GM12878 (cell line): ENCODE data around the gene PNMT. TPM values are rescaled to one million over a fixed set of nuclear protein-coding genes. Genes with fewer than 3 reads are reported as not detected.

Experiments
- CBX5 ChIP-seq: sonication (generic); IDR thresholded peaks from 2 replicates; pipeline ENCODE4 v1.6.1; 2016; ENCODE audit warnings: low read depth, moderate library complexity, mild to moderate bottlenecking, inconsistent platforms
- ETV6 ChIP-seq, 2 experiments: fragments of 450-650 bp in 1 of 2; IDR thresholded peaks in 1 of 2; conservative IDR thresholded peaks in 1 of 2; 2 replicates each; pipeline ENCODE4 v1.6.1; 2014; ENCODE audit warnings: antibody characterized with exemption in 1 of 2, borderline replicate concordance in 1 of 2, low read depth in 1 of 2, mild to moderate bottlenecking in 1 of 2, moderate library complexity in 1 of 2
- IKZF2 ChIP-seq, 2 experiments: fragments of 450-650 bp; IDR thresholded peaks; 2 replicates each; pipeline ENCODE4 v1.6.1; 2017; ENCODE audit warnings: mild to moderate bottlenecking in 2 of 2, moderate library complexity in 2 of 2
- NR2F1 ChIP-seq: fragments of 450-650 bp; conservative IDR thresholded peaks from 2 replicates; pipeline ENCODE4 v1.6.1; 2017; ENCODE audit warnings: mild to moderate bottlenecking
- PML ChIP-seq: IDR thresholded peaks from 2 replicates; pipeline ENCODE4 v1.6.1; 2012; ENCODE audit warnings: low read length, inconsistent platforms
- POLR2A ChIP-seq: IDR thresholded peaks from 2 replicates; pipeline ENCODE4 v1.6.1; 2011; ENCODE audit warnings: low read depth, mild to moderate bottlenecking, low read length
- POU2F2 ChIP-seq: IDR thresholded peaks from 3 replicates; pipeline ENCODE4 v1.6.1; 2011; ENCODE audit warnings: low read depth, mild to moderate bottlenecking, low read length, borderline replicate concordance
- RAD51 ChIP-seq: fragments of 450-650 bp; IDR thresholded peaks from 2 replicates; pipeline ENCODE4 v1.6.1; 2016; ENCODE audit warnings: moderate library complexity, mild to moderate bottlenecking, inconsistent platforms
- SMC3 ChIP-seq: IDR thresholded peaks from 2 replicates; pipeline ENCODE4 v1.6.1; 2011; ENCODE audit warnings: low read length, improper control_type of control experiment, borderline replicate concordance
- SREBF2 ChIP-seq: IDR thresholded peaks from 2 replicates; pipeline ENCODE4 v1.6.1; 2012; ENCODE audit warnings: mild to moderate bottlenecking, low read length
- TCF12 ChIP-seq: IDR thresholded peaks from 2 replicates; pipeline ENCODE4 v1.6.1; 2011; ENCODE audit warnings: low read depth, mild to moderate bottlenecking, low read length
- TCF7 ChIP-seq: IDR thresholded peaks from 2 replicates; pipeline ENCODE4 v1.6.1; 2014; ENCODE audit warnings: antibody characterized with exemption, borderline replicate concordance
- ZNF384 ChIP-seq: IDR thresholded peaks from 2 replicates; pipeline ENCODE4 v1.6.1; 2012; ENCODE audit warnings: low read depth, mild to moderate bottlenecking, low read length, improper control_type of control experiment, borderline replicate concordance
- polyA plus RNA-seq, 11 experiments: library from polyadenylated mRNA; depleted of rRNA in 4 of 11; unstranded in 6 of 11; stranded (reverse) in 5 of 11; fragments of >200 nt; fragmentation: Nextera tagmentation in 4 of 11; fragmentation: Illumina TruSeq in 1 of 11; extraction: Ambion mirVana in 4 of 11; extraction: Trizol in 1 of 11; gene quantifications; 1 replicate in 1 of 11; 2 replicates in 10 of 11; pipeline versions ENCODE4 v1.2.1 to v1.2.3, GENCODE V29; 2011 to 2016; ENCODE audit warnings: inconsistent platforms in 2 of 11, missing spikeins in 2 of 11, low read depth in 1 of 11
- total RNA-seq, 4 experiments: library from RNA; depleted of rRNA in 3 of 4; stranded (reverse); fragments of >200 nt in 3 of 4; fragmentation: Illumina TruSeq in 1 of 4; extraction: Trizol in 1 of 4; gene quantifications; 2 replicates each; pipeline versions ENCODE4 v1.2.1 to v1.2.3, GENCODE V29; 2013 to 2021
- TF ChIP-seq, protein P1 (sequence below): IDR thresholded peaks from 2 replicates; pipeline ENCODE4 v1.6.1; 2012; ENCODE audit warnings: mild to moderate bottlenecking, low read depth, low read length
- TF ChIP-seq, protein P2 (sequence below): IDR thresholded peaks from 2 replicates; pipeline ENCODE4 v1.6.1; 2011; ENCODE audit warnings: borderline replicate concordance, low read depth, mild to moderate bottlenecking, moderate library complexity, mixed read lengths, low read length; ENCODE audit not compliant: insufficient read depth; ENCODE audit errors: extremely low read length
- TF ChIP-seq, protein P3 (sequence below): fragments of 450-650 bp; IDR thresholded peaks from 2 replicates; pipeline ENCODE4 v1.6.1; 2017; ENCODE audit warnings: low read depth, mild to moderate bottlenecking, moderate library complexity
- TF ChIP-seq, protein P4 (sequence below): fragments of 150-350 bp; IDR thresholded peaks from 2 replicates; pipeline ENCODE4 v1.6.1; 2014; ENCODE audit warnings: mild to moderate bottlenecking, low read depth, low read length
- TF ChIP-seq, protein P5 (sequence below): fragments of 450-650 bp; IDR thresholded peaks from 2 replicates; pipeline ENCODE4 v1.6.1; 2017; ENCODE audit warnings: mild to moderate bottlenecking
- TF ChIP-seq, protein P6 (sequence below): IDR thresholded peaks from 2 replicates; pipeline ENCODE4 v1.6.1; 2012; ENCODE audit warnings: low read depth, low read length, improper control_type of control experiment

Gene PNMT
- total and polyA plus RNA-seq, 10 of the 15 experiments (the other 5 are each of a cell fraction or from before 2014, with no cell fraction given), result not detected

DNA sequence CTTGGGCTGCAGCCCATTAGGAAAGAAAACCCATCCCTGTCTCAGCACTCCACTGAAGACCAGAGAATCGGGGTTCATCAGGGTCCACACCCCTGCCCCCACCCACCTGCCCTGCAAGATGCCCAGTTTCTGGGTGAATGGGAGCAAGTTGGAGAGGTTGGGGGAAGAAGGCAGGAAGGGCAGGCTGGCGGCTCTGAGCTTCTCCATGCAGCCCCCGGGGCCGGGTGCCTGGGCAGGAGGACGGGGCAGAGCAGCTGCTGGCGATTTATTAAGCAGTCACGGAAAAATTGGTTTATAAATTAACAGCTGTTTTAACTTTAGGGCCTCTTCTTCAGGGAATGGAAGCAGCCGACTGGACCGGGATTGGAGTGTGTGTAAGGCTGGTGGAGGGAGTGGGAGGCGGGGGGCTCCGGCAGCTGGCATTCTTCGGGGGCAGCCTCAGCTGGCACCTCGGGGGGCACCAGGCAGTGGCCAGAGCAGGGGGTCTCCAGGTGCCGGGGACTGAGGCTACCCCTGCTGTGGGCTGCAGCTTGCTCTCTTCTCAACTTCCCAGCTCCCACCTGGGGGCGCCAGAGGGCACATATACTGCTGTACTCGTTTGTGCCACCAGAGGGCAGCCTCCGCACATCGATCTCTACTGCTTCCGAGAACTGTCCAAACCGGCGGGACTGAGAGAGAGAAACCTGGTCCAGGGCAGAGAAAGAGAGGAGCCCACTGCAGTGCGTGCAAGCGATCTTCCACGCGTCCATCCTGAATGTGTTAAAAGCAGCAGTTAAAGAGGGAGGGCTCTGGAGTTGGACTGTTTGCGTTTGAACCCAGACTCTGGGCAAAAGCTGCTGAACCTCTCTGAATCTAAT is 46.5 kb upstream of the PNMT start (continued):
- TF ChIP-seq, protein P1, sequence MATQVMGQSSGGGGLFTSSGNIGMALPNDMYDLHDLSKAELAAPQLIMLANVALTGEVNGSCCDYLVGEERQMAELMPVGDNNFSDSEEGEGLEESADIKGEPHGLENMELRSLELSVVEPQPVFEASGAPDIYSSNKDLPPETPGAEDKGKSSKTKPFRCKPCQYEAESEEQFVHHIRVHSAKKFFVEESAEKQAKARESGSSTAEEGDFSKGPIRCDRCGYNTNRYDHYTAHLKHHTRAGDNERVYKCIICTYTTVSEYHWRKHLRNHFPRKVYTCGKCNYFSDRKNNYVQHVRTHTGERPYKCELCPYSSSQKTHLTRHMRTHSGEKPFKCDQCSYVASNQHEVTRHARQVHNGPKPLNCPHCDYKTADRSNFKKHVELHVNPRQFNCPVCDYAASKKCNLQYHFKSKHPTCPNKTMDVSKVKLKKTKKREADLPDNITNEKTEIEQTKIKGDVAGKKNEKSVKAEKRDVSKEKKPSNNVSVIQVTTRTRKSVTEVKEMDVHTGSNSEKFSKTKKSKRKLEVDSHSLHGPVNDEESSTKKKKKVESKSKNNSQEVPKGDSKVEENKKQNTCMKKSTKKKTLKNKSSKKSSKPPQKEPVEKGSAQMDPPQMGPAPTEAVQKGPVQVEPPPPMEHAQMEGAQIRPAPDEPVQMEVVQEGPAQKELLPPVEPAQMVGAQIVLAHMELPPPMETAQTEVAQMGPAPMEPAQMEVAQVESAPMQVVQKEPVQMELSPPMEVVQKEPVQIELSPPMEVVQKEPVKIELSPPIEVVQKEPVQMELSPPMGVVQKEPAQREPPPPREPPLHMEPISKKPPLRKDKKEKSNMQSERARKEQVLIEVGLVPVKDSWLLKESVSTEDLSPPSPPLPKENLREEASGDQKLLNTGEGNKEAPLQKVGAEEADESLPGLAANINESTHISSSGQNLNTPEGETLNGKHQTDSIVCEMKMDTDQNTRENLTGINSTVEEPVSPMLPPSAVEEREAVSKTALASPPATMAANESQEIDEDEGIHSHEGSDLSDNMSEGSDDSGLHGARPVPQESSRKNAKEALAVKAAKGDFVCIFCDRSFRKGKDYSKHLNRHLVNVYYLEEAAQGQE, result peak; percentile 77
- TF ChIP-seq POU2F2 (peak; percentile 73; the same call in 2 of the 3 replicates), PML (no peak), ZNF384 (no peak), CBX5 (no peak), IKZF2 (IDR thresholded peaks at IDR 0.05) (no peak), TCF7 (no peak), POLR2A (no peak), SREBF2 (no peak), TCF12 (no peak), SMC3 (peak; percentile 97), NR2F1 (0 out of 2 replicates have a peak, but pooled peaks have one; percentile 22), RAD51 (no peak), ETV6 (conservative IDR thresholded peaks at IDR 0.05 in 1 of 2, IDR thresholded peaks at IDR 0.05 in 1 of 2; ENCODE audit: borderline replicate concordance in 1 of 2, low read depth in 1 of 2) (no peak)
- TF ChIP-seq, protein P2, sequence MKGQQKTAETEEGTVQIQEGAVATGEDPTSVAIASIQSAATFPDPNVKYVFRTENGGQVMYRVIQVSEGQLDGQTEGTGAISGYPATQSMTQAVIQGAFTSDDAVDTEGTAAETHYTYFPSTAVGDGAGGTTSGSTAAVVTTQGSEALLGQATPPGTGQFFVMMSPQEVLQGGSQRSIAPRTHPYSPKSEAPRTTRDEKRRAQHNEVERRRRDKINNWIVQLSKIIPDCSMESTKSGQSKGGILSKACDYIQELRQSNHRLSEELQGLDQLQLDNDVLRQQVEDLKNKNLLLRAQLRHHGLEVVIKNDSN, result no peak
- TF ChIP-seq, protein P3, sequence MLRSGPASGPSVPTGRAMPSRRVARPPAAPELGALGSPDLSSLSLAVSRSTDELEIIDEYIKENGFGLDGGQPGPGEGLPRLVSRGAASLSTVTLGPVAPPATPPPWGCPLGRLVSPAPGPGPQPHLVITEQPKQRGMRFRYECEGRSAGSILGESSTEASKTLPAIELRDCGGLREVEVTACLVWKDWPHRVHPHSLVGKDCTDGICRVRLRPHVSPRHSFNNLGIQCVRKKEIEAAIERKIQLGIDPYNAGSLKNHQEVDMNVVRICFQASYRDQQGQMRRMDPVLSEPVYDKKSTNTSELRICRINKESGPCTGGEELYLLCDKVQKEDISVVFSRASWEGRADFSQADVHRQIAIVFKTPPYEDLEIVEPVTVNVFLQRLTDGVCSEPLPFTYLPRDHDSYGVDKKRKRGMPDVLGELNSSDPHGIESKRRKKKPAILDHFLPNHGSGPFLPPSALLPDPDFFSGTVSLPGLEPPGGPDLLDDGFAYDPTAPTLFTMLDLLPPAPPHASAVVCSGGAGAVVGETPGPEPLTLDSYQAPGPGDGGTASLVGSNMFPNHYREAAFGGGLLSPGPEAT, result no peak
- TF ChIP-seq, protein P4, sequence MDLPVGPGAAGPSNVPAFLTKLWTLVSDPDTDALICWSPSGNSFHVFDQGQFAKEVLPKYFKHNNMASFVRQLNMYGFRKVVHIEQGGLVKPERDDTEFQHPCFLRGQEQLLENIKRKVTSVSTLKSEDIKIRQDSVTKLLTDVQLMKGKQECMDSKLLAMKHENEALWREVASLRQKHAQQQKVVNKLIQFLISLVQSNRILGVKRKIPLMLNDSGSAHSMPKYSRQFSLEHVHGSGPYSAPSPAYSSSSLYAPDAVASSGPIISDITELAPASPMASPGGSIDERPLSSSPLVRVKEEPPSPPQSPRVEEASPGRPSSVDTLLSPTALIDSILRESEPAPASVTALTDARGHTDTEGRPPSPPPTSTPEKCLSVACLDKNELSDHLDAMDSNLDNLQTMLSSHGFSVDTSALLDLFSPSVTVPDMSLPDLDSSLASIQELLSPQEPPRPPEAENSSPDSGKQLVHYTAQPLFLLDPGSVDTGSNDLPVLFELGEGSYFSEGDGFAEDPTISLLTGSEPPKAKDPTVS, result 0 out of 2 replicates have a peak, but pooled peaks have one; percentile 29
- TF ChIP-seq, protein P5, sequence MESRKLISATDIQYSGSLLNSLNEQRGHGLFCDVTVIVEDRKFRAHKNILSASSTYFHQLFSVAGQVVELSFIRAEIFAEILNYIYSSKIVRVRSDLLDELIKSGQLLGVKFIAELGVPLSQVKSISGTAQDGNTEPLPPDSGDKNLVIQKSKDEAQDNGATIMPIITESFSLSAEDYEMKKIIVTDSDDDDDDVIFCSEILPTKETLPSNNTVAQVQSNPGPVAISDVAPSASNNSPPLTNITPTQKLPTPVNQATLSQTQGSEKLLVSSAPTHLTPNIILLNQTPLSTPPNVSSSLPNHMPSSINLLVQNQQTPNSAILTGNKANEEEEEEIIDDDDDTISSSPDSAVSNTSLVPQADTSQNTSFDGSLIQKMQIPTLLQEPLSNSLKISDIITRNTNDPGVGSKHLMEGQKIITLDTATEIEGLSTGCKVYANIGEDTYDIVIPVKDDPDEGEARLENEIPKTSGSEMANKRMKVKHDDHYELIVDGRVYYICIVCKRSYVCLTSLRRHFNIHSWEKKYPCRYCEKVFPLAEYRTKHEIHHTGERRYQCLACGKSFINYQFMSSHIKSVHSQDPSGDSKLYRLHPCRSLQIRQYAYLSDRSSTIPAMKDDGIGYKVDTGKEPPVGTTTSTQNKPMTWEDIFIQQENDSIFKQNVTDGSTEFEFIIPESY, result no peak
- TF ChIP-seq, protein P6, sequence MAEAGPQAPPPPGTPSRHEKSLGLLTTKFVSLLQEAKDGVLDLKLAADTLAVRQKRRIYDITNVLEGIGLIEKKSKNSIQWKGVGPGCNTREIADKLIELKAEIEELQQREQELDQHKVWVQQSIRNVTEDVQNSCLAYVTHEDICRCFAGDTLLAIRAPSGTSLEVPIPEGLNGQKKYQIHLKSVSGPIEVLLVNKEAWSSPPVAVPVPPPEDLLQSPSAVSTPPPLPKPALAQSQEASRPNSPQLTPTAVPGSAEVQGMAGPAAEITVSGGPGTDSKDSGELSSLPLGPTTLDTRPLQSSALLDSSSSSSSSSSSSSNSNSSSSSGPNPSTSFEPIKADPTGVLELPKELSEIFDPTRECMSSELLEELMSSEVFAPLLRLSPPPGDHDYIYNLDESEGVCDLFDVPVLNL, result no peak
